GM21528 (cell line): Measurements from ENCODE around the gene PAX3.
"Not testable (repeated sequence)": the region's sequence is repeated elsewhere in the genome, so short reads cannot be mapped to it uniquely, and the experiment has no call there.

Experiments
- ATAC-seq: cut with Tn5 transposase; IDR thresholded peaks from one replicate; pipeline ENCODE4 v1.9.1; 2021; ENCODE audit warnings: mild to moderate bottlenecking, moderate library complexity; ENCODE audit not compliant: unreplicated experiment, low FRiP score

PAX3 gene

GRCh38 chr2:222160125-222160524 is 138.7 kb downstream of the PAX3 start:
- no peak for ATAC-seq

GRCh38 chr2:222159221-222159620 is 139.6 kb downstream of the PAX3 start:
- ATAC-seq = no peak

DNA sequence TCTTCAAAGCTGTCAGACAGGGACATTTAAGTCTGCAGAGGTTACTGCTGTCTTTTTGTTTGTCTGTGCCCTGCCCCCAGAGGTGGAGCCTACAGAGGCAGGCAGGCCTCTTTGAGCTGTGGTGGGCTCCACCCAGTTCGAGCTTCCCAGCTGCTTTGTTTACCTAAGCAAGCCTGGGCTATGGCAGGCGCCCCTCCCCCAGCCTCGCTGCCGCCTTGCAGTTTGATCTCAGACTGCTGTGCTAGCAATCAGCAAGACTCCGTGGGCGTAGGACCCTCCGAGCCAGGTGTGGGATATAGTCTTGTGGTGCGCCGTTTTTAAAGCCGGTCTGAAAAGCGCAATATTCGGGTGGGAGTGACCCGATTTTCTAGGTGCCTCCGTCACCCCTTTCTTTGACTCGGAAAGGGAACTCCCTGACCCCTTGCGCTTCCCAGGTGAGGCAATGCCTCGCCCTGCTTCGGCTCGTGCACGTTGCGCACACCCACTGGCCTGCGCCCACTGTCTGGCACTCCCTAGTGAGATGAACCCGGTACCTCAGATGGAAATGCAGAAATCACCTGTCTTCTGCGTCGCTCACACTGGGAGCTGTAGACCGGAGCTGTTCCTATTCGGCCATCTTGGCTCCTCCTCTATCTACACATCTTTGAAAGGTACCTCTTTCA is 143.7 kb downstream of the PAX3 start:
- not testable (repeated sequence) for ATAC-seq
